GM12891 (cell line): ENCODE results near the gene MIEF1.

Source experiments
- DNase-seq: peaks from one replicate; pipeline ENCODE4 v3.0.0; 2011; ENCODE audit warnings: low spot score; ENCODE audit not compliant: insufficient read length
- FAIRE-seq: peaks from 2 replicates; lab custom pipeline; 2011; peaks lifted over from hg19 to GRCh38; lab: Jason Lieb, UNC
- PAX5 ChIP-seq: IDR thresholded peaks from 2 replicates; pipeline ENCODE4 v1.6.1; 2011; ENCODE audit warnings: low read length, moderate library complexity, mild to moderate bottlenecking; ENCODE audit not compliant: insufficient read depth, severe bottlenecking
- POLR2A ChIP-seq: IDR thresholded peaks from 2 replicates; pipeline ENCODE4 v1.6.1; 2011; ENCODE audit warnings: low read depth, low read length, control low read depth
- POLR2AphosphoS5 ChIP-seq: IDR thresholded peaks from 2 replicates; pipeline ENCODE4 v1.6.1; 2011; ENCODE audit warnings: low read depth, low read length, control low read depth
- POU2F2 ChIP-seq: IDR thresholded peaks from 2 replicates; pipeline ENCODE4 v1.6.1; 2011; ENCODE audit warnings: low read depth, mild to moderate bottlenecking, control low read depth, low read length, moderate library complexity
- SPI1 ChIP-seq: IDR thresholded peaks from 2 replicates; pipeline ENCODE4 v1.6.1; 2011; ENCODE audit warnings: low read depth, low read length, control low read depth
- TAF1 ChIP-seq: IDR thresholded peaks from 2 replicates; pipeline ENCODE4 v1.6.1; 2011; ENCODE audit warnings: low read depth, low read length, control low read depth

MIEF1 gene

GRCh38 chr22:39546889-39547586 is 44.9 kb downstream of the MIEF1 start:
- no peak for FAIRE-seq
- no peak for DNase-seq
- TF ChIP-seq PAX5 (no peak), POLR2A (no peak), TAF1 (no peak), POLR2AphosphoS5 (no peak), POU2F2 (no peak), SPI1 (no peak)

- FAIRE-seq (no peak), DNase-seq (no peak)
- no peak for TF ChIP-seq POU2F2
- no peak for TF ChIP-seq POLR2A
- TF ChIP-seq POLR2AphosphoS5, result no peak
- TF ChIP-seq SPI1, result no peak
- TF ChIP-seq PAX5, result no peak
- TF ChIP-seq TAF1, result no peak
Measured at GRCh38 chr22:39547587-39547947, 45.5 kb downstream of the MIEF1 start.

GRCh38 chr22:39553429-39553828 is 51.3 kb downstream of the MIEF1 start:
- FAIRE-seq, result no peak
- TF ChIP-seq SPI1, result no peak
- TF ChIP-seq POU2F2, result no peak
- no peak for TF ChIP-seq PAX5
- TF ChIP-seq TAF1, result no peak
- TF ChIP-seq POLR2A, result no peak
- TF ChIP-seq POLR2AphosphoS5, result no peak
- no peak for DNase-seq

- FAIRE-seq (no peak), DNase-seq (no peak)
- no peak for TF ChIP-seq PAX5
- TF ChIP-seq SPI1, result no peak
- no peak for TF ChIP-seq POLR2AphosphoS5
- no peak for TF ChIP-seq TAF1
- no peak for TF ChIP-seq POLR2A
- no peak for TF ChIP-seq POU2F2
Measured at GRCh38 chr22:39554151-39554550, 52.1 kb downstream of the MIEF1 start.

GRCh38 chr22:39556970-39557841 is 55.1 kb downstream of the MIEF1 start:
- FAIRE-seq, result no peak
- no peak for DNase-seq
- TF ChIP-seq POLR2AphosphoS5, result no peak

GRCh38 chr22:39558254-39558727 is 56.2 kb downstream of the MIEF1 start:
- DNase-seq, result no peak
- TF ChIP-seq POLR2AphosphoS5 (no peak), PAX5 (no peak), POU2F2 (no peak), SPI1 (no peak), POLR2A (no peak), TAF1 (no peak)
- no peak for FAIRE-seq

- FAIRE-seq, result no peak
- no peak for DNase-seq
- TF ChIP-seq POLR2AphosphoS5, result no peak
- no peak for TF ChIP-seq PAX5
- TF ChIP-seq POLR2A, result no peak
- no peak for TF ChIP-seq TAF1
- TF ChIP-seq SPI1, result no peak
- no peak for TF ChIP-seq POU2F2
Measured at GRCh38 chr22:39558950-39559349, 56.9 kb downstream of the MIEF1 start.

GRCh38 chr22:39559456-39560105 is 57.5 kb downstream of the MIEF1 start:
- no peak for FAIRE-seq
- TF ChIP-seq SPI1 (no peak), PAX5 (no peak), TAF1 (no peak), POLR2A (no peak), POLR2AphosphoS5 (no peak), POU2F2 (no peak)
- DNase-seq, result no peak

GRCh38 chr22:39560127-39560526 is 58.0 kb downstream of the MIEF1 start:
- FAIRE-seq (no peak), DNase-seq (no peak)
- TF ChIP-seq PAX5, result no peak
- TF ChIP-seq POLR2A, result no peak
- no peak for TF ChIP-seq SPI1
- TF ChIP-seq POLR2AphosphoS5, result no peak
- TF ChIP-seq POU2F2, result no peak
- no peak for TF ChIP-seq TAF1

GRCh38 chr22:39562839-39563489 is 60.9 kb downstream of the MIEF1 start:
- DNase-seq (no peak), FAIRE-seq (no peak)
- no peak for TF ChIP-seq POLR2AphosphoS5
- TF ChIP-seq PAX5, result no peak
- no peak for TF ChIP-seq TAF1
- TF ChIP-seq SPI1, result no peak
- TF ChIP-seq POLR2A, result no peak
- no peak for TF ChIP-seq POU2F2
